Hematopoietic multipotent progenitor cell treated with erythropoietin and hydrocortisone succinate and interleukin-3 and kit ligand, for 6 days (in vitro differentiated cells): ENCODE data around the gene RASA1.
"Not testable (repeated sequence)": the region's sequence is repeated elsewhere in the genome, so short reads cannot be mapped to it uniquely, and the experiment has no call there.

ENCODE experiments used
- DNase-seq: peaks from one replicate; pipeline ENCODE4 v3.0.0-alpha.2; 2015

RASA1 gene

DNA sequence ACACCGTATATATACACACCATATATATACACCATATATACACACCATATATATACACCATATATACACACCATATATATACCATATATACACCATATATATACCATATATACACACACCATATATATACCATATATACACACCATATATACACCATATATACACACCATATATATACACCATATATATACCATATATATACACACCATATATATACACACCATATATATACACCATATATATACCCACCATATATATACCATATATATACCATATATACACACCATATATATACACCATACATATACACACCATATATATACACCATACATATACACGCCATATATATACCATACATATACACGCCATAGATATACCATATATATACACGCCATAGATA is 19.6 kb downstream of the RASA1 start:
- DNase-seq = not testable (repeated sequence)

DNA sequence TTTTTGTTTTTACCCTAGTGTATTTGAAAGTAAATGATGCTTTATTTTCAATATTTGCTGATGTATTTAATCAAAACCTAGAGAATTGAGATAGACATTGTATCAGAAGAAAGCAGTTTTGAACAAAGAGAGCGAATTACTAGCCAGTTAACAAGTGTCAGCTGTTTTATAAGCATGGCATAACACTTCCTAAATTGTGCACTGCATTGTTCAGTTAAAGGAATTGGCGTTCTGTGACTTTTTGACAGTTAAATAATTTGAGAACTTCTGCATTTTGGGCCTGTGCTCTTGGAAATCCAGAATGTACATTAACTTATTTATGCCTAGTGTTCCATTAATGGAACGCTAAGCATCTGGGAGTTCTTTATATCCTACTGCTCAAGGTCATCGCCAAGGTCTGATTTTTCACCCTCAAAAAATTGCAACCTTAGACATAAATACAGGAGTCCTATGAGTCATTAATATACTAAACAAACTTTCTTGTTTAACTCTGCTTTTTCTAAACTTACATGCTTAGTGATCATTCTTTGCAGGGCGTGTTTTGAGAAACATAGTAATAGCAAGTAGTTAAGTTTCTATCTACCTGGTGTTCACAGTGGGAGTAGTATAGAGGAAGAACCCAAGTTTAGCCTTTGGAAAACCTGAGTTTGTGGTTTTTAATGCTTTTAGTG is 31.1 kb downstream of the RASA1 start:
- DNase-seq = peak; percentile 52

DNA sequence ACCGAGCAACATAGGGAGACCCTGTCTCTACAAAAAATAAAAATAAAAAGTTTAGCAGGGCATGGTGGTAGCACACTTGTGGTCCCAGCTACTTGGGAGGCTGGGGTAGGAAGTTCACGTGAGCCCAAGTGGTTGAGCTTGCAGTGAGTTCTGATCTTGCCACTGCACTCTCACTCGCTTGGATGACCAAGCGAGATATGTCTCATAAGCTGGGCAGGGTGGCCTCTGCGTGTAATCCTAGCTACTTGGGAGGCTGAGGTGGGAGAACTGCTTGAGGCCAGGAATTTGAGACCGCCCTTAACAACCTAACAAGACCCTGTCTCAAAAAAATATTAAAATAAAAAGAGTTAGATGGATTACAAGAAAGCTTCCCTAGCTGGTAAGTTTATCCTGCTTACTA is 32.5 kb downstream of the RASA1 start:
- no peak for DNase-seq

DNA sequence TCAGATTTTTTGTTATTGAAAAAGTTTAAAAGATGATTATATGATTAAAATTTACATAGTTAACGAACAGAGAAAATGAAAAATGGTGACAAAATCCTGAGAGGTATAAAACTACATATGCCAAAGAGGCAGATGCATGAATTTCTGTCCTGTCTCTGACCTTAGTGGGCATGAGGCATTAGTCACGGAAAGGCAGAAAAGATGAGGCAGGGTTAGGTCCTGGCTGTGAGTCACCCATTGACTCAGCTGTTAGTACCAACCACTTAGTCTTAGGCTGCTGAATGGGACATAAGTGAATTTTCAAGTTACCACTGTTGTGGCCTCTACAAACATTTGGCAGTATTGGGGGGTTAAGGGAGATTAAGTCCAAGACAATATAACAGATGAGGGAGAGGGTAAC is 33.1 kb downstream of the RASA1 start:
- DNase-seq = peak; percentile 55

DNA sequence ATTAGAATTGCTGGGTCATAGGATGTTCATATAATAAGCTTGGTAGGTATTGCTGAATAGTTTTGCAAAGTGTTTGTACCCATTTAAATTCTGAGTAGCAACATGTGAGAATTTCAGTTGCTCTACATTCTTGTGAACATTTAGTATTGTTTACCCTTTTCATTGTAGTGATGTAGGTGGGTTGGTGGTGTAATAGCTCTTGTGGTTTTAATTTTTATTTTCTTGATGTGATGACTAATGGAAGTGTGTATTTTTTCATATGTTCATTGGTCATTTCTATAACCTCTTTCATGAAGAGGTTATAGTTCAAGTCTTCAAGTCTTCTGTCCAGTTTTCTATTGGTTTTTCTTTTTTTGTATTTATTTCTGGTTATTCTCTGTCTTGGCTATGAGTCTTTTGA is 34.4 kb downstream of the RASA1 start:
- DNase-seq = no peak

DNA sequence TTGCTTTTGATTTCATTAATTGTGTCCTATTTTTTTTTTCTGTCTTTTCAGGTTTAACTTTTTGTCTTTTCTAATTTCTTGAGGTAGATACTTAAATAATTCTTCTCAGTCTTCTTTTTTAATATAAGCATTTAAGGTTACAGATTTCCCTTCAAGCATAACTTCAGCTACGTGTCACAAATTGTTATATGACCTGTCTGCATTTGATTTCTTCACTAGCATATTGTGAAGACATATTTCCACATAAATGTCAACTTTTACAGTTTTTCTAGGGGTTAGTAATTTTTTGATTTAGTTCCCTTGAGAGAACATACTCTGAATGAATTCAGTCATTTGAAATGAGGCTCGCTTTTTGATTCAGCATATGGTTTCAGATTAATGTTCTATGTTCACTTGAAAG is 35.6 kb downstream of the RASA1 start:
- no peak for DNase-seq

DNA sequence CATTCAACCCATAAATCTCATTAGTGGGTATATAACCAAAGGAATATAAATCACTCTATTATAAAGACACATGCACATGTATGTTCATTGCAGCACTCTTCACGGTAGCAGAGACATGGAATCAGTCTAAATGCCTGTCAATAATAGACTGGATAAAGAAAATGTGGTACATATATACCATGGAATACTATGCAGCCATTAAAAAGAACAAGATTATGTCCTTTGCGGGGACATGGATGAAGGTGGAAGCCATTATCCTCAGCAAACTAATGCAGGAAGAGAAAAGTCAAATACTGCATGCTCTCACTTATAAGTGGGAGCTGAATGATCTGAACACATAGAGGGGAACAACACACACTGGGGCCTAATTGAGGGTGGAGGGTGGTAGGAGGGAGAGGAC is 38.4 kb downstream of the RASA1 start:
- not testable (repeated sequence) for DNase-seq

DNA sequence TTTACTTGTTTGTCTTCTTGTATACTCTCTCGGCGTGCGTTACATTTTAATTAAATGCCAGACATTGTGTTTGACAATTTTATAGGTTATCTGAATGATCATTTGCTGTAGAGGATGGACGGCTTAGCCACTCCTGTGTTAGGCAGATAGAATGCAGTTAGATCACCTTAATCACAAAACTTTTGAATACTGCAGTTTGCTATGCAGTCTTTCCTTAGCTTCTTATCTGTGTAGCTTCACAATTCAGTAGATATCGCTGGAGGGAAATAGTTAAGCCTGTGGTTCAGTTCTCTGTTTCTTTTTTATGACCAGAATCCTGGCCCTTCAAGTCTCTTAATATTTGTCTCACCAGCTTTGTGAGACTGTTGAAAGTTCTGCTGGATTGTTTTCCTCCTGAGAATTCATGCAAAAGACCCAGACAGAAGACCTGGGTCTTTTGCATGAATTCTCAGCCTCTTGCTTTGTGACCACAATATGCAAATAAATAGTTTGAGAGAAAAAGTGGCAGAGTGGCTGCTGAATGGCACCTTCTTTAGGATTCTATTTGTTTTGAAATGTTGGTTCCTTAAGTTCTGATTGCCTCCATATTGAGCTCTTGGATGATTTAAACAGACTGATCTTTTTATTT is 40.2 kb downstream of the RASA1 start:
- peak; percentile 73 for DNase-seq

DNA sequence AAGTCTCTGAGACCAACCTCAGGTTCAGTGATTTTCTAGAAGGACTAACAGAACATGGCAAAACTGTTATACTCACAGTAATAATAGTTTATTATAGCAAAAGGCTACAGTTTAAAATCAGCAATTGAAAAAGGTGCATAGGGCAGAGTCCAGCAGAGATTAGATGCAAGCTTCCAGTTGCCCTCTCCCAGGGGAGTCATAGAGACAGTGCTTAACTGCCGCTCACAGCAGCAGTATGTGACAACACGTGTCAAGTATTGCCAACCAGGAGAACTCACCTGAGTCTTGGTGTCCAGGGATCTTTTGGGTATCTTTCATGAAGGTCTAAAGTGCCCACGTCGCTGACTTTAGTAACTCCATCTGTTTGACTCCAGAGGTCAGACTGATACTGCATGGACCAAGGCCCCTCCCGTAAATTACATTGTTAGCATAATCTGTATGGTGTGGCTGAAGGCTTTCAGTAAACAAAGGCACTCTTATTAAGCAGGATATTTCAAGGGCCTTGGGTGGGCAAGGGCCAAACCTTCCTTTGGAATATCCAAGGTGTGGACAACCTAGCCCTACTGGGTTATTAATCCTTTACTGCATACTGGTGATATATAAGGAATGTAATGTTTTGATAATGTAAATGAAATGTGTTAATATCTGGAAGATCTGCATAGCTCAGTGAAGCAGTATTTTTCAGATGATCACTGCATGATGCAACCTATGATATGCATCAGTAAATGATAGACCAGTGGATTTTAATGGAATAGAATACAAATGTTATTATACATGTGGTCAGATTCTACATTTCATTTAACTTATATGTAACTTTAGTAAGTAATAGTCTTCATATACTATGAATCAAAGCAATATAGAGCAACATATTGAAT is 44.0 kb downstream of the RASA1 start:
- no peak for DNase-seq

DNA sequence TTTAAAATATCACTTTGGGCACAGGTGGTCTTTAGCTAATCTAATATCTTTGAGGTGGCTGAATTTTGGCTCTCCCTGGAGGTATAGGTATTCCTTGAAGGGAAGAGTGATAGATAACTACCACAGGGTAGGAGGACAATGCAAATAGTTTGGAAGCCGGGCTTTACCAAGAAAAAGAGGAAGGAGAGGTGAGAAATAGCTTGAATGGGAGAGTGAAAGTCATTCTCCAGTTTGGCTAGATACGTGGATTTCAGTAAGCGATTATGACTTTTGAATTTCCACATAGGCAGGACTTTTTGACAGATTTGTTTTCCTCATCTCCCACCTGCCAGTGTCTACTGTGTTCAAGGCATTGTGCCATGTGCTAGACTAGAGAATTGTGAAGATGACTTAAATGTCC is 45.5 kb downstream of the RASA1 start:
- DNase-seq = no peak

DNA sequence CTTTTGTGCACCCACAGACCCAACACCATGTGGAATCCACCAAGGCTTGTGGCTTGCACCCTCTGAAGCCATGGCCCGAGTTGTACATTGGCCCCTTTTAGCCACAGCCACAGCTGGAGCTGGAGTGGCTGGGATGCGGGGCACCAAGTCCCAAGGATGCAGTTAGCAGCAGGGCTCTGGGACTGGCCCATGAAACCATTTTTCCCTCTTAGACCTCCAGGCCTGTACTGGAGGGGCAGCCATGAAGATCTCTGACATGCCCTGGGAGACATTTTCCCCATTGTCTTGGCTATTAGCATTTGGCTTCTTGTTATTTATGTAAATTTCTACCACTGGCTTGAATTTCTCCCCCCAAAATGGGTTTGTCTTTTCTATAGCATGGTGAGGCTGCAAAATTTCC is 51.8 kb downstream of the RASA1 start:
- no peak for DNase-seq

DNA sequence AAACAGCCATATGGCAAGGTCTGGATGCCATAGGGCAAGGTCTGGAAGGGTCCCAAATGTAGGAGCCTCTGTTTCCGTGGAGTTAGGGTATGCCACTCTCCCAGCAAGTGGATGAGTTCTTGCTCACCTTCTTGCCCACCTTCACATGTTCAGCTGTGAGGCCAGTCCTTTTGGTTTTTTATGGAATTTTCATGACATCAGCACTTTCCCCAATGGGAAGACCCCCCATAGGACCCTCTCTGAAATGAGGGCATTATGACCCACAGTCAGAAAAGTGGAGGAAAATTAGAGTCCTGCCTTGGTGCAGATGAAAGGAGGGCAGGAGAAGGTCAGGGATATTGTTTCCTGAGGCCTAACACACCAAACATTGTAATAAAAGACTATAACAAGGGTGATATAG is 53.9 kb downstream of the RASA1 start:
- no peak for DNase-seq

DNA sequence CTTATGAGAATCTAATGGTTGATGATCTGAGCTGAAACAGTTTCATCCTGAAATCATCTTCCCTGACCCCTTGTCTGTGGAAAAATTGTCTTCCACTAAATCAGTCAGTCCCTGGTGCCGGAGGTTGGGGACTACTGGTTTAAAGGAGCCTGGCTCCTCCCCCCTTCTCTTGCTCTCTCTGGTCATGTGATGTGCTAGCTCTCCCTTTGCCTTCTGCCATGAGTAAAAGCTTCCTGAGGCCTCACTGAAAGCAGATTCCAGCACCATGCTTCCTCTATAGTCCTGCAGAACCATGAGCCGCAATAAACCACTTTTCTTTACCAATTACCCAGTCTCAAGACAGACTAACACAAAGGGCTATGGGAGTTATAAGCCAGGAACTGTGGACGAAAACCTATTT is 54.7 kb downstream of the RASA1 start:
- no peak for DNase-seq

DNA sequence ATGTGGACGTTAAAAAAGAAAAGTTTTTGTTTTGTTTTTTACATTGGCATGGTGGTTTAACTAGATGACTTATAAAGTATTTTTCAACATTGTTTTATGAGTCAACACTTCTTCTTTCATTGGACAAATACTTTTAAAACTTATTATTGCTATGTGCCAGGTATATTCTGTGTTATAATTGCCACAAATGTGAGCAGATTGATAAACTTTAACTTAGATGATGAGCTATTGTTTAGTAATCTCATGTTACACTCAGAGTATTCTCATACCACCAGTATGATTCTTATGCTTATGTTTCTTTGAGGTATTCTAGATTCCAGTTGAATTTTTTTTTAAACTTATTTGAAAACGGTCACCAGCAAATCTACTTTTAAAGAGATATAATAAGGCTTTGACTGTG is 60.3 kb downstream of the RASA1 start:
- no peak for DNase-seq

DNA sequence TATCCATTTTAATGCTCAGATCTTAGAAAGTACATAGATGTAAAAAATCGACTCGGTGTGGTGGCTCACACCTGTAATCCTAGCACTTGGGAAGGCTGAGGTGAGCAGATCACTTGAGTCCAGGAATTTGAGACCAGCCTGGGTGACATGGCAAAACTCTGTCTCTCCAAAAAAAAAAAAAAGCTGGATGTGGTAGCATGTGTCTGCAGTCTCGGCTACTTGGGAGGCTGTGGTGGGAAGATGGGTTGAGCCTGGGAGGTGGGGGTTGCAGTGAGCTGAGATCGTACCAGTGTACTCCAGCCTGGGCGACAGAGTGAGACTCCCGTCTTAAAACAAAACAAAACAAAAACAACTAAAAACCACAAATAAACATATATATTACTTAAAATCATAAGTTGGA is 61.4 kb downstream of the RASA1 start:
- DNase-seq = no peak

DNA sequence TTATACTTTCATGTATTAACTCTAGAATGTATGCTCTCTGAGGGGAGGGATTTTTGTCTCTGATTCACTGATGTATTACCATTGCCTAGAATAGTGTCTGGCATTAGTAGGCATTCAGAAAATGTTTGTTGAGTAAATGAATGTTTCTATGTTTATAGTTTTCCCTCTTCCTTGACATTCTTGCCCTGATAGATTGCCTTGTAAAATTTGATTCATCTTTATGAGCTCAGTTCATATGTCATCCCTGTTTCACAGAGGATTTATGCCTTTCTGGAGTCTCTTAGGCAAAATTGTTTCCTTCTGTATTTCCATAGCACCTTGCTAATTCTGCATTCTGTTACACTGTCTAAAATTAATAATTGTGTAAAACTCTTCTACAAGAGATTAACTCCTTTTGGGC is 72.3 kb downstream of the RASA1 start:
- no peak for DNase-seq

DNA sequence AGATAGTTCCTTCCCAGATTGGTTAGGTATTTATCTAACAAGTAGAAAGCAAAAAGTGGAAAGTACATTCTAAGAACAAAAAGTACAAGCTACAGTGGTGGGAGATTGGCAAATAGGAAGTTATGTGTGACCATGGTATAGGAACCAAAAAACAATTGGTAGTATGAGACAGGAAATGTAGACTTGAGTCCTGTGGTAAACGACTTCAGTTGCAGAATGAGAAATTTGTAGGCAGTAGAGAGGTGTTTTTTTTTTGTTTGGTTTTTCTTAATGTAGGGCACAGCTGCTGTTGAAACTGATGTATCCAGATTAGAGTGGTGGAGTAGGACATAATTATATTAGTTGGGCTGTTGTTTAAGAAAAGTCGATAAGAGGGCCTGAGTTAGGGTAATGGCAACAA is 73.0 kb downstream of the RASA1 start:
- DNase-seq = peak; percentile 64

DNA sequence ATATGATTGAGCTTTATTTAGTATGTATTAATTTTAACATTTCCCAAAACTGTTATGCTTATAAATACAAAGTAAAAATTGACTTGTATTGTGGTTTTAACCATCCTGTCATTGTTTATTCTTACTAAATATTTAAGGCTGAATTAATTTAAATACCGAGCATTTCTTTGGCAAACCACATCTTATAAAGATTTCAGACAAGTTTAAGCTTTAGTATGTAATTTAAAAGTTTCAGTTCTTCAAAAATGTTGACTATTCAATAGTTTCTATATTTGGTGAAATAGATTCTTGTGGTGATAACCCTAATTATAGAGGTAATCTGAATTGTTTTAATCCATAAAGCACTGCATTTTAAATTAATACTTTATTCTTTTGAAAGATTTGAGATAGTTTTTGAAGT is 79.6 kb downstream of the RASA1 start:
- no peak for DNase-seq

DNA sequence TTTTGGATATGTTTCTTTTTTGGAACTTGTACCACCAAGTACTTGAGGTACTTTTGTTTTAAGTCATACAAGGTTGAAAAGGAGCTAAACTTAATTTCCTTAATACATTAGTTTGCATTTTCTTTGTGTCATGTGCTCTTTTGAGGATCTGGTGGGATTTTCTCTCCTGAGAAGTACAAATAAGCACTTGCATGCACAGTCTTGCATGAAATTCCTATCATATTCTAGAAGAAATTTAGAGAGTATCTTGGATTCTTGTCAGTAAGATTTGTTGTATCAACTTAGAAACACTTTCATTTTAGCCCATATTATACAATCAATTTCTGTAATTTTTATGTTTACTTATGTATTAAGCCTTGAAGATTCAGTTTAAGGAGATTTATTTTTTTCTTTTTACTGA is 80.2 kb downstream of the RASA1 start:
- no peak for DNase-seq

DNA sequence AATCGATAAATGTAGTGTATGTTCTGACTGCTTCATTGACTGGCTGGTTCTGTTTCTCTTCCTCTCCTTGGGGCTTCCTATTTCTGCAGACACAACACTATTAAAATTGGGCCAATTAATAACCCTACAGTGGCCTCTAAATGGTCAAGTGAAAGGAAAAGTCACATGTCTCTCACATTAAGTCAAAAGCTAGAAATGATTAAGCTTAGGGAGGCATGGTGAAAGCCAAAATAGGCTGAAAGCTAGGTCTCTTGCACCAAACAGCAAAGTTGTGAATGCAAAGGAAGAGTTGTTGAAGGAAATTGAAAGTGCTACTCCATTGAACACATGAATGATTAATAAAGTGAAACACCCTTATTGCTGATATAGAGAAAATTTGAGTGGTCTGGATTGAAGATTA is 86.8 kb downstream of the RASA1 start:
- no peak for DNase-seq

DNA sequence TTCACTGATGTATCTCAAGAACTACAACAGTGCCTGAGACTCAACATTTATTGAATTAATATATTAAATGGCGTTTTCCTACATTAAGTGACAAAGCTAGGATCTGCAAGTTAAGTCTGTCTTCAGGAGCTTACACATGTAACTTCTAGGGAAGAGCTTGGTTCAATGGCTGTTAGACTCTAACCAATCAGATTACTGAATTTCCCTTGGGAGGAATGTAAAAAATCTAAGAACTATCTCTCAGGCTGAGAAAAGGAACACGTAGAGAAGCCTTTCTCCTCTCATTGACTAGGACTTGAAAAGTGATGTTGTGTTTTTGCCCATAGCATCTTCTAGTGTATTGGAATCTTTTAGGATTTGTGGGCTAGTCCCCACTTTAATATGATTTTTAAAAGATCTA is 91.4 kb downstream of the RASA1 start:
- DNase-seq = no peak

DNA sequence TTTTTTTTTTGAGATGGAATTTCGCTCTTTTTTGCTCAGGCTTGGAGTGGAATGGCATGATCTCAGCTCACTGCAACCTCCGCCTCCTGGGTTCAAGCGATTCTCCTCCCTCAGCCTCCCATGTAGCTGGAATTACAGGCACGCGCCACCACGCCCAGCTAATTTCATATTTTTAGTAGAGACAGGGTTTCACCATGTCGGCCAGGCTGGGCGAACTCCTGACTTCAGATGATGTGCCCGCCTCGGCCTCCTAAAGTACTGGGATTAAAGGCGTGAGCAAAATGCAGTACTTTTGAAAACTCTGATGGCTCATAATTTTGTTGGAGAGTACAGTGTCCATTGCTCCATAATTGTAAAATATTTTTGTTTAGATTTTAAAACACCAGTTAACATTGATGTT is 92.4 kb downstream of the RASA1 start:
- no peak for DNase-seq

DNA sequence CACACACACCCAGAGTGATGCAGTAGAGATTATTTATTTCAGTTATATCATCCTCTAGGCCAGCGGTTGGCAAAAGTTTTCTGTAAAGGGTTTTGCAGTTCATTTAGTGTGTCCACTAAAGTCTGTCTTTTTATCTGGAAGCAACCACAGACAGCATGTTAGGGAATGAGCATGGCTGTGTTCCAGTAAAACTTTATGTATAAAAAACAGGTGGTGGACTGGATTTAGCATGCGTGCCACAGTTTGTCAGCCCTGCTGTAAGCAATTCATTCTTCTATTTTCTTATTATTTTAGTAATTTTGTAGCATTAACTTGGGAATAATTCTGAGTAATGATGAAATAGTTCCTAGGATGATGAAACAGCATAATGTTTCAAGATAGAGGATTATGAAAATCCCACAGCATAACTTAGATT is 93.4 kb downstream of the RASA1 start:
- no peak for DNase-seq

DNA sequence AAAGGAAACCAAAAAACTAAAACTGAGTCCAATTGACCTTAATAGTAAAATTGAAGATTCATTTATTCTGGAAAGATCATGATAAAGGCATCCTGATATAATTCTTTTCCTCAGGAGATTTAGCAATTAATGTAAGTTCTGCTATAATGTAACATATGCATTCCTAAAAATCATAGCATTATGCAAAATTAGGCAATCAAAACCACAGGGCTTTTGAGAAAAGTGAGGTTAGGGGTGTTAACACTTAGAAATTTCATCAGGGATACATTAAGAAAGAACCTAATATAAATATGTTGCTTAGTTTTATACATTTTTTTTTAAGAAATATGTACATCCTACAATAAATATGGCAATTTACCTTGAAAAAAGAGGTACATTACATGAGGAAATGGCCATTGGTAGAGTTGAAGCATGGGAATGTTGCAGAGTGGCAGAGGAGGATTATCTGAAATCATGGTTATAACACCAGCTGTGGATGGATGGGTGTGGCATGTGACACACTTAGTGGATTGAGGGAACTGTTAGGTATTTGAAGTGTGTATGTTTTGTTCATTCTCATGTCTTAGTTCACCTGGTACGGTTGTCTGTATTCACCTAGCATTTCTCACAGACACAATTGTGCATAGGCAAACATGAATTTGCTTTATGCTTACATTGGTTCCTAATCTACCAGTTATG is 94.0 kb downstream of the RASA1 start:
- DNase-seq = peak; percentile 27
